ENCODE measurements around the gene LENEP. TPM values are rescaled to one million over a fixed set of nuclear protein-coding genes. Genes with fewer than 3 reads are reported as not detected.
"Not testable (repeated sequence)": the region's sequence is repeated elsewhere in the genome, so short reads cannot be mapped to it uniquely, and the experiment has no call there.

The LENEP gene
- polyA plus RNA-seq, 6 donors from 2014 or later: not detected

GRCh38 chr1:154989195-154989860 lies 4.1 kb upstream of the LENEP start:
- DNase-seq: no peak
- Mint-ChIP-seq H3K36me3 (no peaks in the 10 kb centered on the region), H3K27ac (no peak overlapping the region), H3K4me3 (no peak overlapping the region), H3K27me3 (no peaks in the 10 kb centered on the region), H3K4me1 (peaks cover 13 to 21% (median 13%) of the 10 kb centered on the region in 3 donors), H3K9me3 (no peaks in the 10 kb centered on the region)
- no peak for ATAC-seq (ENCODE audit: low read depth in 2 of 2)

- no peak overlapping the region for H3K4me3 Mint-ChIP-seq
- DNase-seq: no peak
- no peak for ATAC-seq (ENCODE audit: low read depth in 2 of 2)
- no peaks in the 10 kb centered on the region for H3K9me3 Mint-ChIP-seq
- no peak overlapping the region for H3K27ac Mint-ChIP-seq
- H3K27me3 Mint-ChIP-seq: no peaks in the 10 kb centered on the region
- no peaks in the 10 kb centered on the region for H3K36me3 Mint-ChIP-seq
- peaks cover 13 to 28% (median 20%) of the 10 kb centered on the region in 3 donors for H3K4me1 Mint-ChIP-seq
These were observed 3.1 kb upstream of the LENEP start for GRCh38 chr1:154990276-154990675.

- Mint-ChIP-seq H3K27me3 (no peaks in the 10 kb centered on the region), H3K36me3 (no peaks in the 10 kb centered on the region), H3K4me3 (no peak overlapping the region), H3K9me3 (no peaks in the 10 kb centered on the region), H3K27ac (peak overlapping the region in 1 of 6 donors; percentile 15), H3K4me1 (peaks cover 19 to 43% (median 21%) of the 10 kb centered on the region in 3 donors)
- ATAC-seq (ENCODE audit: low read depth in 2 of 2): no peak
- DNase-seq: no peak
These were observed 440 bp upstream of the LENEP start for GRCh38 chr1:154992721-154993571.

- Mint-ChIP-seq H3K27ac (peak overlapping the region in 1 of 6 donors; percentile 30), H3K27me3 (no peaks in the 10 kb centered on the region), H3K4me1 (peaks cover 20 to 49% (median 23%) of the 10 kb centered on the region in 3 donors), H3K4me3 (no peak overlapping the region), H3K9me3 (no peaks in the 10 kb centered on the region), H3K36me3 (no peaks in the 10 kb centered on the region)
- ATAC-seq (ENCODE audit: low read depth in 2 of 2) (no peak), DNase-seq (no peak)
These were observed 842 bp downstream of the LENEP start for GRCh38 chr1:154994269-154994587.

- no peaks in the 10 kb centered on the region for H3K9me3 Mint-ChIP-seq
- DNase-seq (no peak), ATAC-seq (ENCODE audit: low read depth in 2 of 2) (no peak)
- H3K36me3 Mint-ChIP-seq: no peaks in the 10 kb centered on the region
- H3K27ac Mint-ChIP-seq: no peak overlapping the region
- peaks cover 18 to 47% (median 22%) of the 10 kb centered on the region in 3 donors for H3K4me1 Mint-ChIP-seq
- no peaks in the 10 kb centered on the region for H3K27me3 Mint-ChIP-seq
- H3K4me3 Mint-ChIP-seq: no peak overlapping the region
These were observed 1.2 kb downstream of the LENEP start for GRCh38 chr1:154994591-154994990.

GRCh38 chr1:154995301-154995983 lies 2.1 kb downstream of the LENEP start:
- peaks cover 23 to 50% (median 25%) of the 10 kb centered on the region in 3 donors for H3K4me1 Mint-ChIP-seq
- not testable (repeated sequence) for DNase-seq; H3K27ac Mint-ChIP-seq; H3K27me3 Mint-ChIP-seq; ATAC-seq (ENCODE audit: low read depth in 2 of 2); H3K36me3 Mint-ChIP-seq; H3K9me3 Mint-ChIP-seq
- peak overlapping the region in 1 of 8 donors; percentile 61 for H3K4me3 Mint-ChIP-seq

- no peaks in the 10 kb centered on the region for H3K9me3 Mint-ChIP-seq
- H3K36me3 Mint-ChIP-seq: no peaks in the 10 kb centered on the region
- no peaks in the 10 kb centered on the region for H3K27me3 Mint-ChIP-seq
- peak overlapping the region in 1 of 6 donors; percentile 69 for H3K27ac Mint-ChIP-seq
- ATAC-seq (ENCODE audit: low read depth in 2 of 2): no peak
- H3K4me3 Mint-ChIP-seq: peak overlapping the region in 3 of 8 donors; percentile 12 to 47 (median 33)
- DNase-seq: no peak
- H3K4me1 Mint-ChIP-seq: peaks cover 23 to 54% (median 25%) of the 10 kb centered on the region in 3 donors
These were observed 3.7 kb downstream of the LENEP start for GRCh38 chr1:154996966-154997701.

- no peaks in the 10 kb centered on the region for H3K27me3 Mint-ChIP-seq
- H3K4me1 Mint-ChIP-seq: peaks cover 24 to 54% (median 25%) of the 10 kb centered on the region in 3 donors
- no peaks in the 10 kb centered on the region for H3K36me3 Mint-ChIP-seq
- H3K27ac Mint-ChIP-seq: peak overlapping the region in 4 of 6 donors; percentile 42 to 70 (median 54)
- H3K9me3 Mint-ChIP-seq: no peaks in the 10 kb centered on the region
- DNase-seq (no peak), ATAC-seq (ENCODE audit: low read depth in 2 of 2) (no peak)
- H3K4me3 Mint-ChIP-seq: peak overlapping the region in 6 of 8 donors; percentile 25 to 96 (median 66)
These were observed 4.9 kb downstream of the LENEP start for GRCh38 chr1:154998201-154998780.

- H3K27me3 Mint-ChIP-seq: no peaks in the 10 kb centered on the region
- peak overlapping the region; percentile 49 to 88 (median 76) for H3K27ac Mint-ChIP-seq
- DNase-seq (peak; percentile 49), ATAC-seq (ENCODE audit: low read depth in 2 of 2) (peak; percentile 11 to 13)
- no peaks in the 10 kb centered on the region for H3K9me3 Mint-ChIP-seq
- H3K4me1 Mint-ChIP-seq: peaks cover 29 to 59% (median 31%) of the 10 kb centered on the region in 3 donors
- peak overlapping the region; percentile 87 to 98 (median 94) for H3K4me3 Mint-ChIP-seq
- no peaks in the 10 kb centered on the region for H3K36me3 Mint-ChIP-seq
These were observed 5.6 kb downstream of the LENEP start for GRCh38 chr1:154998818-154999570.

GRCh38 chr1:154999571-155000410 lies 6.4 kb downstream of the LENEP start:
- Mint-ChIP-seq H3K27ac (peak overlapping the region; percentile 67 to 97 (median 91)), H3K4me1 (peaks cover 35 to 59% (median 36%) of the 10 kb centered on the region in 3 donors), H3K36me3 (no peaks in the 10 kb centered on the region), H3K27me3 (no peaks in the 10 kb centered on the region), H3K4me3 (peak overlapping the region; percentile 91 to 98 (median 95)), H3K9me3 (no peaks in the 10 kb centered on the region)
- DNase-seq (peak; percentile 33), ATAC-seq (ENCODE audit: low read depth in 2 of 2) (peak in 1 of 2 donors; percentile 7)

- DNase-seq (no peak), ATAC-seq (ENCODE audit: low read depth in 2 of 2) (no peak)
- Mint-ChIP-seq H3K27me3 (no peaks in the 10 kb centered on the region), H3K36me3 (no peaks in the 10 kb centered on the region), H3K4me3 (peak overlapping the region; percentile 91 to 98 (median 95)), H3K27ac (peak overlapping the region; percentile 4 to 97 (median 91)), H3K4me1 (peaks cover 34 to 61% (median 39%) of the 10 kb centered on the region in 3 donors), H3K9me3 (no peaks in the 10 kb centered on the region)
These were observed 7.0 kb downstream of the LENEP start for GRCh38 chr1:155000411-155000725.

Measured in naive B cell (primary cell).